ENCODE data around the gene USP17L25.
"Not testable (repeated sequence)": the region's sequence is repeated elsewhere in the genome, so short reads cannot be mapped to it uniquely, and the experiment has no call there.

The USP17L25 gene

GRCh38 chr4:9329611-9330010 lies at the start of gene USP17L25:
USP17L25 (plus strand) TSS chr4:9329911; CDS start chr4:9329911, 0 bp downstream.
- not testable (repeated sequence) for H4K20me1 ChIP-seq (ENCODE audit: control insufficient read depth, insufficient read depth, low read depth, low read length); H3K4me3 ChIP-seq (ENCODE audit: low read length); H3F3A ChIP-seq (ENCODE audit: control insufficient read depth, insufficient read depth); H3K9me3 ChIP-seq (ENCODE audit: control insufficient read depth, insufficient read depth, low read length); H3K27ac ChIP-seq (ENCODE audit: low read depth, low read length); H3K36me3 ChIP-seq (ENCODE audit: control insufficient read depth, low read length); H3K4me2 ChIP-seq (ENCODE audit: low read length); H3K9me2 ChIP-seq (replicated peaks; ENCODE audit: control insufficient read depth, low read length); H3K27me3 ChIP-seq (ENCODE audit: control insufficient read depth, low read length); H3K4me1 ChIP-seq (ENCODE audit: control insufficient read depth, low read length); H3K79me2 ChIP-seq (ENCODE audit: control insufficient read depth, low read length)

DNA sequence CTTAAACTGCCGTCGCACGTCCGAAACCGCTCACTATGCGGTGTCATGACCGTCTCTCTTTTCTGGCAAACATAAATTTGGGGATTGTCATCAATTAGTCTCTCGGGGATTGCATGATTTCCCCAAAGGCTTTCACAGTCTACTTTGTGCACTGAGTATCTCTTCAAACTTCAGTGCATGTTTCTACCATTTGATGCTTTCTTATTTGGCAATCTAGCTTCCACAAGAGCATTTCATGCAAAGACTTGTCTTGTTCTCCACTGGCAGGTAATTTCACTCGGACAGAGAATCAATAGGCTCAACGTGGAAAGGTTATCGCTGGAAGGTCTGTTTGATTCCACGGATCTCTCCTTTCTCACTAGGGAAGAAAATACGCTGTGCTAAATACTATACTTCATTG lies 5.5 kb upstream of the USP17L25 start:
- H3K9me3 ChIP-seq (ENCODE audit: control insufficient read depth, insufficient read depth, low read length); H3K9me2 ChIP-seq (replicated peaks; ENCODE audit: control insufficient read depth, low read length); H3K4me3 ChIP-seq (ENCODE audit: low read length); H3K27me3 ChIP-seq (ENCODE audit: control insufficient read depth, low read length); H3K36me3 ChIP-seq (ENCODE audit: control insufficient read depth, low read length); H3K27ac ChIP-seq (ENCODE audit: low read depth, low read length); H4K20me1 ChIP-seq (ENCODE audit: control insufficient read depth, insufficient read depth, low read depth, low read length); H3K79me2 ChIP-seq (ENCODE audit: control insufficient read depth, low read length); H3K4me2 ChIP-seq (ENCODE audit: low read length); H3K4me1 ChIP-seq (ENCODE audit: control insufficient read depth, low read length); H3F3A ChIP-seq (ENCODE audit: control insufficient read depth, insufficient read depth): not testable (repeated sequence)

GRCh38 chr4:9324865-9325264 lies 4.8 kb upstream of the USP17L25 start, which contains the start of gene USP17L24:
USP17L24 (plus strand) TSS chr4:9325165; CDS start chr4:9325165, 0 bp downstream.
- not testable (repeated sequence) for H3F3A ChIP-seq (ENCODE audit: control insufficient read depth, insufficient read depth); H3K27ac ChIP-seq (ENCODE audit: low read depth, low read length); H3K27me3 ChIP-seq (ENCODE audit: control insufficient read depth, low read length); H3K9me2 ChIP-seq (replicated peaks; ENCODE audit: control insufficient read depth, low read length); H3K36me3 ChIP-seq (ENCODE audit: control insufficient read depth, low read length); H3K79me2 ChIP-seq (ENCODE audit: control insufficient read depth, low read length); H3K4me3 ChIP-seq (ENCODE audit: low read length); H3K4me1 ChIP-seq (ENCODE audit: control insufficient read depth, low read length); H3K9me3 ChIP-seq (ENCODE audit: control insufficient read depth, insufficient read depth, low read length); H3K4me2 ChIP-seq (ENCODE audit: low read length); H4K20me1 ChIP-seq (ENCODE audit: control insufficient read depth, insufficient read depth, low read depth, low read length)

GRCh38 chr4:9334358-9334757 lies 4.6 kb downstream of the USP17L25 start, which contains the start of gene USP17L26:
USP17L26 (plus strand) TSS chr4:9334658; CDS start chr4:9334658, 0 bp downstream.
- H3K27me3 ChIP-seq (ENCODE audit: control insufficient read depth, low read length); H3K9me3 ChIP-seq (ENCODE audit: control insufficient read depth, insufficient read depth, low read length); H3K27ac ChIP-seq (ENCODE audit: low read depth, low read length); H3K36me3 ChIP-seq (ENCODE audit: control insufficient read depth, low read length); H3F3A ChIP-seq (ENCODE audit: control insufficient read depth, insufficient read depth); H3K4me1 ChIP-seq (ENCODE audit: control insufficient read depth, low read length); H3K9me2 ChIP-seq (replicated peaks; ENCODE audit: control insufficient read depth, low read length); H3K4me2 ChIP-seq (ENCODE audit: low read length); H3K79me2 ChIP-seq (ENCODE audit: control insufficient read depth, low read length); H3K4me3 ChIP-seq (ENCODE audit: low read length); H4K20me1 ChIP-seq (ENCODE audit: control insufficient read depth, insufficient read depth, low read depth, low read length): not testable (repeated sequence)

- not testable (repeated sequence) for H3K36me3 ChIP-seq (ENCODE audit: control insufficient read depth, low read length); H3K27ac ChIP-seq (ENCODE audit: low read depth, low read length); H4K20me1 ChIP-seq (ENCODE audit: control insufficient read depth, insufficient read depth, low read depth, low read length); H3F3A ChIP-seq (ENCODE audit: control insufficient read depth, insufficient read depth); H3K9me3 ChIP-seq (ENCODE audit: control insufficient read depth, insufficient read depth, low read length); H3K79me2 ChIP-seq (ENCODE audit: control insufficient read depth, low read length); H3K27me3 ChIP-seq (ENCODE audit: control insufficient read depth, low read length); H3K4me3 ChIP-seq (ENCODE audit: low read length); H3K4me1 ChIP-seq (ENCODE audit: control insufficient read depth, low read length); H3K9me2 ChIP-seq (replicated peaks; ENCODE audit: control insufficient read depth, low read length); H3K4me2 ChIP-seq (ENCODE audit: low read length)
These were observed 9.4 kb downstream of the USP17L25 start, which contains the start of gene USP17L5 for GRCh38 chr4:9339103-9339502. USP17L5 (plus strand) TSS chr4:9339403; CDS start chr4:9339403, 0 bp downstream.

DNA sequence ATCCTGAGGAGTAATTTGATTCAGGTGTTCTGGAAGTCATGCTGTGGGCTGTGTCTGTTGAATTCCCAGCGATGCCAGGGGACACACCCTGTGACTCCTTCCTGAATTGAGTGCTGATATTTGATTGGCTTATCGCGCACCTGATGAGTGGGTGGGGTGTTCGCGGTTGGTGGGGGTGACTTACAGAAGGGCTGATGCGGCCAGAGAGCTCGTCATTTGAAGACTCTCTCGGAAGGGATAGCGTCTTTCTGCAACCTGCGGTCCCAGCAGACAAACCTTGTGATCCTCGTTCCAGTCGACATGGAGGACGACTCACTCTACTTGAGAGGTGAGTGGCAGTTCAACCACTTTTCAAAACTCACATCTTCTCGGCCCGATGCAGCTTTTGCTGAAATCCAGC lies 14.1 kb downstream of the USP17L25 start, which contains the start of gene USP17L27:
TSS of gene USP17L27 (plus strand) at position 301 of the 400 bp plus-strand sequence. CDS start at position 301, 0 bp downstream.
- not testable (repeated sequence) for H3K36me3 ChIP-seq (ENCODE audit: control insufficient read depth, low read length); H3F3A ChIP-seq (ENCODE audit: control insufficient read depth, insufficient read depth); H3K4me1 ChIP-seq (ENCODE audit: control insufficient read depth, low read length); H3K27ac ChIP-seq (ENCODE audit: low read depth, low read length); H3K9me3 ChIP-seq (ENCODE audit: control insufficient read depth, insufficient read depth, low read length); H3K27me3 ChIP-seq (ENCODE audit: control insufficient read depth, low read length); H3K9me2 ChIP-seq (replicated peaks; ENCODE audit: control insufficient read depth, low read length); H3K4me2 ChIP-seq (ENCODE audit: low read length); H3K79me2 ChIP-seq (ENCODE audit: control insufficient read depth, low read length); H3K4me3 ChIP-seq (ENCODE audit: low read length); H4K20me1 ChIP-seq (ENCODE audit: control insufficient read depth, insufficient read depth, low read depth, low read length)

- not testable (repeated sequence) for H4K20me1 ChIP-seq (ENCODE audit: control insufficient read depth, insufficient read depth, low read depth, low read length); H3K27ac ChIP-seq (ENCODE audit: low read depth, low read length); H3K9me2 ChIP-seq (replicated peaks; ENCODE audit: control insufficient read depth, low read length); H3K36me3 ChIP-seq (ENCODE audit: control insufficient read depth, low read length); H3K4me2 ChIP-seq (ENCODE audit: low read length); H3F3A ChIP-seq (ENCODE audit: control insufficient read depth, insufficient read depth); H3K27me3 ChIP-seq (ENCODE audit: control insufficient read depth, low read length); H3K79me2 ChIP-seq (ENCODE audit: control insufficient read depth, low read length); H3K4me1 ChIP-seq (ENCODE audit: control insufficient read depth, low read length); H3K4me3 ChIP-seq (ENCODE audit: low read length); H3K9me3 ChIP-seq (ENCODE audit: control insufficient read depth, insufficient read depth, low read length)
These were observed 18.9 kb downstream of the USP17L25 start, which contains the start of gene USP17L28 for GRCh38 chr4:9348593-9348992. USP17L28 (plus strand) TSS chr4:9348893; CDS start chr4:9348893, 0 bp downstream.

- H3K79me2 ChIP-seq (ENCODE audit: control insufficient read depth, low read length); H3K27me3 ChIP-seq (ENCODE audit: control insufficient read depth, low read length); H3F3A ChIP-seq (ENCODE audit: control insufficient read depth, insufficient read depth); H3K4me2 ChIP-seq (ENCODE audit: low read length); H3K36me3 ChIP-seq (ENCODE audit: control insufficient read depth, low read length); H3K4me3 ChIP-seq (ENCODE audit: low read length); H3K9me3 ChIP-seq (ENCODE audit: control insufficient read depth, insufficient read depth, low read length); H3K4me1 ChIP-seq (ENCODE audit: control insufficient read depth, low read length); H4K20me1 ChIP-seq (ENCODE audit: control insufficient read depth, insufficient read depth, low read depth, low read length); H3K9me2 ChIP-seq (replicated peaks; ENCODE audit: control insufficient read depth, low read length); H3K27ac ChIP-seq (ENCODE audit: low read depth, low read length): not testable (repeated sequence)
These were observed 21.2 kb downstream of the USP17L25 start for GRCh38 chr4:9350866-9351265.

Data from DOHH2 (cell line).